Ecto neural progenitor cell (in vitro differentiated cells): ENCODE results near the gene DUSP9.
"Not testable (repeated sequence)": the region's sequence is repeated elsewhere in the genome, so short reads cannot be mapped to it uniquely, and the experiment has no call there.

Experiments
- DNase-seq: peaks from one replicate; pipeline ENCODE4 v3.0.0-alpha.2; 2018; ENCODE audit warnings: low spot score

The DUSP9 gene

GRCh38 chrX:153646620-153647373 is at the start of gene DUSP9:
DUSP9 (plus strand) TSS chrX:153647203; CDS start chrX:153647954, 751 bp downstream.
- peak; percentile 80 for DNase-seq

- DNase-seq = peak; percentile 56
These were observed 48.3 kb upstream of the DUSP9 start, which contains the start of gene CCNQ for GRCh38 chrX:153598541-153599191. CCNQ (minus strand) TSS chrX:153599139; CDS start chrX:153599073, 66 bp downstream.

- DNase-seq = peak; percentile 86
These were observed 47.6 kb upstream of the DUSP9 start for GRCh38 chrX:153599192-153600031.

GRCh38 chrX:153600032-153600373 is 47.0 kb upstream of the DUSP9 start:
- DNase-seq = no peak

GRCh38 chrX:153600921-153601320 is 46.1 kb upstream of the DUSP9 start:
- DNase-seq = no peak

GRCh38 chrX:153601511-153602110 is 45.4 kb upstream of the DUSP9 start:
- no peak for DNase-seq

GRCh38 chrX:153602601-153603000 is 44.4 kb upstream of the DUSP9 start:
- no peak for DNase-seq

GRCh38 chrX:153603131-153603656 is 43.8 kb upstream of the DUSP9 start:
- no peak for DNase-seq

GRCh38 chrX:153604666-153605380 is 42.2 kb upstream of the DUSP9 start:
- not testable (repeated sequence) for DNase-seq

GRCh38 chrX:153606503-153606902 is 40.5 kb upstream of the DUSP9 start:
- DNase-seq = no peak

GRCh38 chrX:153608376-153608775 is 38.6 kb upstream of the DUSP9 start:
- DNase-seq = no peak

- no peak for DNase-seq
These were observed 38.2 kb upstream of the DUSP9 start for GRCh38 chrX:153608806-153609205.

GRCh38 chrX:153609917-153610835 is 36.8 kb upstream of the DUSP9 start:
- peak; percentile 87 for DNase-seq

GRCh38 chrX:153610836-153611213 is 36.2 kb upstream of the DUSP9 start:
- no peak for DNase-seq

- no peak for DNase-seq
These were observed 35.5 kb upstream of the DUSP9 start for GRCh38 chrX:153611298-153612095.

- DNase-seq = no peak
These were observed 34.6 kb upstream of the DUSP9 start for GRCh38 chrX:153612413-153612812.

- no peak for DNase-seq
These were observed 32.2 kb upstream of the DUSP9 start for GRCh38 chrX:153614818-153615217.

GRCh38 chrX:153620576-153620975 is 26.4 kb upstream of the DUSP9 start:
- DNase-seq = no peak

- no peak for DNase-seq
These were observed 24.9 kb upstream of the DUSP9 start for GRCh38 chrX:153621949-153622598.
